ENCODE data around the gene FSD1.

DNA sequence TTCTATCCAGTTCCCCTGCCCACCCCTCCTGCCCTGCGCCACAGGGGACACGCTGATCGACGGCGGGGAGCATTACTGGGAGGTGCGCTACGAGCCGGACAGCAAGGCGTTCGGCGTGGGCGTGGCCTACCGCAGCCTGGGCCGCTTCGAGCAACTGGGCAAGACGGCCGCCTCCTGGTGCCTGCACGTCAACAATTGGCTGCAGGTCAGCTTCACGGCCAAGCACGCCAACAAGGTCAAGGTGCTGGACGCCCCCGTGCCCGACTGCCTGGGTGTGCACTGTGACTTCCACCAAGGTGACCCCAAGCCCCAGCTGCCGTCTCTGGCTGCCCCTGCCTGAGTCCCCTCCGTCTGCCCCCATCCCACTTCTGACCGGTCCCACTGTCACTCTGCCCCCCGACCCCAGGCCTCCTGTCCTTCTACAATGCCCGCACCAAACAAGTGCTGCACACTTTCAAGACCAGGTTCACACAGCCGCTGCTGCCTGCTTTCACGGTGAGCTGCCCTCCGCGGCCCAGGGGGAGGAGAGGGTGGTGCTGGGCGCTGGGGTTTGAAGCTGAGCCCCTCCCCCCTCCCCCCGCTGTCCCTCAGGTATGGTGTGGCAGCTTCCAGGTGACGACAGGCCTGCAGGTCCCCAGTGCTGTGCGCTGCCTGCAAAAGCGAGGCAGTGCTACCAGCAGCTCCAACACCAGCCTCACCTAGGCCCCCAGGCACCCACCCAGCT is 18.7 kb downstream of the FSD1 start:
- no peak for TF ChIP-seq POLR2A (IDR thresholded peaks at IDR 0.05)
- TF ChIP-seq, protein P1, sequence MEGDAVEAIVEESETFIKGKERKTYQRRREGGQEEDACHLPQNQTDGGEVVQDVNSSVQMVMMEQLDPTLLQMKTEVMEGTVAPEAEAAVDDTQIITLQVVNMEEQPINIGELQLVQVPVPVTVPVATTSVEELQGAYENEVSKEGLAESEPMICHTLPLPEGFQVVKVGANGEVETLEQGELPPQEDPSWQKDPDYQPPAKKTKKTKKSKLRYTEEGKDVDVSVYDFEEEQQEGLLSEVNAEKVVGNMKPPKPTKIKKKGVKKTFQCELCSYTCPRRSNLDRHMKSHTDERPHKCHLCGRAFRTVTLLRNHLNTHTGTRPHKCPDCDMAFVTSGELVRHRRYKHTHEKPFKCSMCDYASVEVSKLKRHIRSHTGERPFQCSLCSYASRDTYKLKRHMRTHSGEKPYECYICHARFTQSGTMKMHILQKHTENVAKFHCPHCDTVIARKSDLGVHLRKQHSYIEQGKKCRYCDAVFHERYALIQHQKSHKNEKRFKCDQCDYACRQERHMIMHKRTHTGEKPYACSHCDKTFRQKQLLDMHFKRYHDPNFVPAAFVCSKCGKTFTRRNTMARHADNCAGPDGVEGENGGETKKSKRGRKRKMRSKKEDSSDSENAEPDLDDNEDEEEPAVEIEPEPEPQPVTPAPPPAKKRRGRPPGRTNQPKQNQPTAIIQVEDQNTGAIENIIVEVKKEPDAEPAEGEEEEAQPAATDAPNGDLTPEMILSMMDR (IDR thresholded peaks at IDR 0.05): no peak

Measured in thyroid gland (tissue), 4 donors.